Esophagus squamous epithelium (tissue), 5 donors: ENCODE data around the gene GP5. TPM values are rescaled to one million over a fixed set of nuclear protein-coding genes. Genes with fewer than 3 reads are reported as not detected.

ENCODE experiments used
- DNase-seq: peaks from one replicate; lab custom pipeline; 2025; lab: John Stamatoyannopoulos, UW
- H3K27ac ChIP-seq, 4 donors: fragments of 200-600 bp; sonication (generic); one replicate each; pipeline ENCODE4 v1.5.1; 2016 to 2019; ENCODE audit warnings: mild to moderate bottlenecking in 1 of 4
- H3K27me3 ChIP-seq, 4 donors: fragments of 200-600 bp; sonication (generic); 1 replicate in 3 of 4; 2 replicates in 1 of 4; pipeline versions ENCODE4 v1.5.1 to v1.6.0; 2017 to 2021; ENCODE audit warnings: antibody characterized with exemption in 1 of 4
- H3K36me3 ChIP-seq, 3 donors: fragments of 200-600 bp; sonication (generic); one replicate each; pipeline ENCODE4 v1.5.1; 2016 to 2019
- H3K4me1 ChIP-seq, 3 donors: fragments of 200-600 bp; sonication (generic); one replicate each; pipeline ENCODE4 v1.5.1; 2017 to 2019
- H3K4me3 ChIP-seq, 4 donors: fragments of 200-600 bp; sonication (generic); 1 replicate in 3 of 4; 2 replicates in 1 of 4; pipeline ENCODE4 v1.5.1; 2016 to 2019; ENCODE audit warnings: mild to moderate bottlenecking in 2 of 4, moderate library complexity in 1 of 4
- H3K9me3 ChIP-seq, 3 donors: fragments of 200-600 bp; sonication (generic); one replicate each; pipeline ENCODE4 v1.5.1; 2016 to 2019
- POLR2A ChIP-seq, 4 donors: fragments of 450-650 bp; IDR thresholded peaks; one replicate each; pipeline ENCODE4 v1.6.1; 2017; ENCODE audit warnings: antibody characterized with exemption in 4 of 4, mild to moderate bottlenecking in 4 of 4, moderate library complexity in 3 of 4
- WGBS, 2 donors: methylation state at CpG; one replicate each; pipeline ENCODE4 v1.1.5; 2018; 5-methylcytosine and 5-hydroxymethylcytosine counted together
- intact Hi-C: fragments of 100-400 bp; cut with DNase I; formaldehyde crosslinking; loops from one replicate; pipeline ENCODE4 v1.15.0; 2022
- total RNA-seq, 4 donors: library from RNA; depleted of rRNA; stranded (reverse); fragments of >200 nt; gene quantifications; one replicate each; pipeline ENCODE4 v1.1.0, GENCODE V29; 2016
- TF ChIP-seq, protein P1 (sequence below), 6 experiments: fragments of 450-650 bp in 4 of 6; fragments of 200-600 bp in 2 of 6; sonication (generic) in 2 of 6; IDR thresholded peaks; one replicate each; pipeline ENCODE4 v1.5.1; 2016 to 2019; ENCODE audit warnings: antibody characterized with exemption in 6 of 6, mild to moderate bottlenecking in 4 of 6, moderate library complexity in 4 of 6
- donor health status: DM: yes; HTN: yes; CAD: no.

The GP5 gene
- total RNA-seq, 4 donors from 2014 or later, result 0.38 TPM; not detected in 3

DNA sequence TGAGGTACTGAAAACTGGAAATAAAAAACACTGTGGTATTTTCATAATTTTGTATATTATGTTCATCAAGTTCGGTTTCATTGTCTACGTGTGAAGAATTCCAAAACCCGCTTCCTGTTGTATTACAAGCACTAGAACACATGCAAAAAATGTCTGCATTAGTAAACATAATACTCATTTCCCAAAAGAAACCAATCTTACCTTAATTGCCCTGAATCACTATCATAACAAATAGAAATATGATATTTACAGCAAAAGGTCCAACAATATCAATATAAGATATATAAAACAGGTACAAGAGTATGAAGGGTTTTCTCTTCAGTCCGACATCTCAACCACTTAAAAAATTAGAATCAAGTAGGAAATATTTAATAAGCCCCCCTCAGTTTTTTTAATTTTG is 26.3 kb upstream of the GP5 start:
- Histone ChIP-seq H3K9me3 (no peaks in the 10 kb centered on the region), H3K36me3 (peaks cover 4 to 74% (median 5%) of the 10 kb centered on the region in 3 donors), H3K27me3 (no peaks in the 10 kb centered on the region), H3K4me3 (no peak overlapping the region), H3K4me1 (no peaks in the 10 kb centered on the region), H3K27ac (no peak overlapping the region)
- no peak for DNase-seq
- TF ChIP-seq, protein P1, sequence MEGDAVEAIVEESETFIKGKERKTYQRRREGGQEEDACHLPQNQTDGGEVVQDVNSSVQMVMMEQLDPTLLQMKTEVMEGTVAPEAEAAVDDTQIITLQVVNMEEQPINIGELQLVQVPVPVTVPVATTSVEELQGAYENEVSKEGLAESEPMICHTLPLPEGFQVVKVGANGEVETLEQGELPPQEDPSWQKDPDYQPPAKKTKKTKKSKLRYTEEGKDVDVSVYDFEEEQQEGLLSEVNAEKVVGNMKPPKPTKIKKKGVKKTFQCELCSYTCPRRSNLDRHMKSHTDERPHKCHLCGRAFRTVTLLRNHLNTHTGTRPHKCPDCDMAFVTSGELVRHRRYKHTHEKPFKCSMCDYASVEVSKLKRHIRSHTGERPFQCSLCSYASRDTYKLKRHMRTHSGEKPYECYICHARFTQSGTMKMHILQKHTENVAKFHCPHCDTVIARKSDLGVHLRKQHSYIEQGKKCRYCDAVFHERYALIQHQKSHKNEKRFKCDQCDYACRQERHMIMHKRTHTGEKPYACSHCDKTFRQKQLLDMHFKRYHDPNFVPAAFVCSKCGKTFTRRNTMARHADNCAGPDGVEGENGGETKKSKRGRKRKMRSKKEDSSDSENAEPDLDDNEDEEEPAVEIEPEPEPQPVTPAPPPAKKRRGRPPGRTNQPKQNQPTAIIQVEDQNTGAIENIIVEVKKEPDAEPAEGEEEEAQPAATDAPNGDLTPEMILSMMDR (IDR thresholded peaks at IDR 0.05), result no peak
- TF ChIP-seq POLR2A (IDR thresholded peaks at IDR 0.05), result no peak
- WGBS, 2 donors, result 88 to 96% methylated on average over 4 of the region's 4 CpGs
- intact Hi-C loops, result no loop called here

DNA sequence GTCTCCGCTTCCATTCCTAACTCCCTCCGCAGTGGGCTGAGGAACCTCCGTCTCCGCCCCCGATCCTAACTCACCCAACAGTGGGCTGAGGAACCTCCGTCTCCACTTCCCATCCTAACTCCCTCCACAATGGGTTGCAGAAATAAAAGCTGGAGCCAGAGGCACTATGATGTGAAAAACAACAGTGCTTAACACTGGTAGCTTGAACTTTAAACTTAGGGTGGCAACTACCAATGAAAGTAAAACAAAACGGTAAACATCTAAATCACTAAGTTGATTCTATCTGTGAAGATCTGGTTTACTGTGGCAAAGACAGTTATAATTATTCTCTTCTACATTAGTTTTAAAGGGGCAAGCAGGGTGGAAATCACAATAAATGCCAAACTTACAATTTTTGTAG is 25.9 kb upstream of the GP5 start:
- Histone ChIP-seq H3K4me3 (no peak overlapping the region), H3K36me3 (peaks cover 3 to 73% (median 4%) of the 10 kb centered on the region in 3 donors), H3K9me3 (no peaks in the 10 kb centered on the region), H3K4me1 (no peaks in the 10 kb centered on the region), H3K27me3 (no peaks in the 10 kb centered on the region), H3K27ac (no peak overlapping the region)
- intact Hi-C loops, result no loop called here
- WGBS, 2 donors, result 92 to 93% methylated on average over 5 to 7 of the region's 7 CpGs
- DNase-seq, result no peak
- TF ChIP-seq, protein P1 (IDR thresholded peaks at IDR 0.05), result no peak
- no peak for TF ChIP-seq POLR2A (IDR thresholded peaks at IDR 0.05)

DNA sequence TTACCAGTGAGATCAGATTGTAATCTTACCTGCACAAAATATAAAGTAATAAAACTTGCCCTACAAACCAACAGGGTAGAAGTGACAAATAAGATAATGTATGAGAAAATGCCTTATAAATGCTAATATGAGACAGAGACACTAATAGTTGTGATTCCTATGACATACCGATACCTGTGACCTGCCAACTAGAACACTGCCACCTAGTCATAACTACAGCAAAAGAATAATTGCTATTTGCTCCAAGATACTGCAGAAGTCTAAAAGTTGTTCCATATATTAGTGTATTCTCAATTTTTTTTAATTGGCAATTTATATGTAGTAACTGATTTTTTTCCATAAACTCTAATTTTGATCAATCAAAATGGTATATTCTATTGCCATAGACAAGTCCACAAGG is 25.3 kb upstream of the GP5 start:
- Histone ChIP-seq H3K36me3 (peaks cover 0 to 73% (median 3%) of the 10 kb centered on the region in 3 donors), H3K9me3 (no peaks in the 10 kb centered on the region), H3K27ac (no peak overlapping the region), H3K4me1 (no peaks in the 10 kb centered on the region), H3K27me3 (no peaks in the 10 kb centered on the region), H3K4me3 (no peak overlapping the region)
- intact Hi-C loops, result no loop called here
- TF ChIP-seq POLR2A (IDR thresholded peaks at IDR 0.05), result no peak
- TF ChIP-seq, protein P1 (IDR thresholded peaks at IDR 0.05), result no peak
- WGBS, 2 donors, result 95 to 100% methylated on average over 1 of the region's 1 CpG
- no peak for DNase-seq

DNA sequence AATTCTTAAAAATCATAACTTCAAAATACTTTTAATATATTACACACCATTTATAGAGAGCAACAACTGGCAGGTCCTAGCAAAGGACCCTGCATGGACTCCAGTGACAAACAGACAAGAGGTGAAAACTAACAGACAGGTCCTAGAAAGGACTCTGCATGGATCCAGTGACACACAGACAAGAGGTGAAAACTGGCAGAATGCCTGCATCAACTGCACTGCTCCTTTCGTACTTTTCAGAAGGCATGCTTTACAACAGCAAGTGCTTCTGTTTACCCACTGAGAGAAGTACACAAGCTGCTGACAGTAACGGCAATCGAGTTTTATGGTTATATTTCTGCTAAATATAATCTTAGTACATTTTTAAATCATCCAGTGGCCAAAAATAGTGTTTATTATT is 24.3 kb upstream of the GP5 start:
- H3K9me3 ChIP-seq, result no peaks in the 10 kb centered on the region
- intact Hi-C loops, result no loop called here
- TF ChIP-seq, protein P1 (IDR thresholded peaks at IDR 0.05), result no peak
- TF ChIP-seq POLR2A (IDR thresholded peaks at IDR 0.05), result no peak
- no peaks in the 10 kb centered on the region for H3K27me3 ChIP-seq
- no peak overlapping the region for H3K4me3 ChIP-seq
- WGBS, 2 donors, result 88 to 92% methylated on average over 3 of the region's 3 CpGs
- H3K36me3 ChIP-seq, result peaks cover 0 to 73% (median 7%) of the 10 kb centered on the region in 3 donors
- no peak for DNase-seq
- H3K4me1 ChIP-seq, result no peaks in the 10 kb centered on the region
- H3K27ac ChIP-seq, result no peak overlapping the region

DNA sequence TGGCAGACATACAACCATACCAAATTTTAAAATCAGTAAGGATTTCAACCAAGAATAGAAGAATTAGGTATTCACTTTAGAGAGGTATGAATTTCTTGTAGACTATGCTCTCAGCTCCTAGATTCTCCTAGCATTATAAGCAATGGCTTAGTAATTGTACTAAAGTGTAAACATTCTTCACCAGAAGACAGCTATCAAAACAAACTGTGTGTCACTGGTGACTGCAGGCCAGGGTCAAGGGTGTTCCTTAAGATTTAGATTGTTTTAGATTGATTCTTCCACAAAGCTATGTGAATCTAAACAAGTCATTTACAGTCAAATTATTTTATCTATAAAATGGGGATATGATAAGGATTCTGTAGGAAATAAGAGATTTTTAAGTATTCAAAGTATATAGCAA is 23.1 kb upstream of the GP5 start:
- no peak overlapping the region for H3K4me3 ChIP-seq
- intact Hi-C loops, result no loop called here
- no peak overlapping the region for H3K27ac ChIP-seq
- H3K36me3 ChIP-seq, result peaks cover 0 to 70% (median 7%) of the 10 kb centered on the region in 3 donors
- no peaks in the 10 kb centered on the region for H3K9me3 ChIP-seq
- TF ChIP-seq POLR2A (IDR thresholded peaks at IDR 0.05), result no peak
- TF ChIP-seq, protein P1 (IDR thresholded peaks at IDR 0.05), result no peak
- no peaks in the 10 kb centered on the region for H3K4me1 ChIP-seq
- DNase-seq, result no peak
- no peaks in the 10 kb centered on the region for H3K27me3 ChIP-seq
